K562 (cell line): Measurements from ENCODE around the gene UBE2M. TPM values are rescaled to one million over a fixed set of nuclear protein-coding genes. Genes with fewer than 3 reads are reported as not detected.

Experiments used
- ATF1 ChIP-seq, 2 experiments: fragments of 450-650 bp in 1 of 2; IDR thresholded peaks; 2 replicates each; pipeline ENCODE4 v1.6.1; 2016; ENCODE audit warnings: missing compliant biosample characterization in 1 of 2, missing genetic modification characterization in 1 of 2
- HMGN3 ChIP-seq: IDR thresholded peaks from 2 replicates; pipeline ENCODE4 v1.6.1; 2011; ENCODE audit warnings: borderline replicate concordance, low read depth, mild to moderate bottlenecking, mixed read lengths, low read length; ENCODE audit not compliant: insufficient read length; ENCODE audit errors: extremely low read depth
- MCM3 ChIP-seq: fragments of 450-650 bp; IDR thresholded peaks from 2 replicates; pipeline ENCODE4 v1.6.1; 2016
- POLR2G ChIP-seq: fragments of 200-400 bp; formaldehyde crosslinking; IDR thresholded peaks from 2 replicates; pipeline ENCODE4 v1.6.1; 2017; ENCODE audit warnings: low read depth, mild to moderate bottlenecking, antibody characterized with exemption, low read length, moderate library complexity
- RBM15 ChIP-seq: fragments of 200-400 bp; formaldehyde crosslinking; IDR thresholded peaks from 2 replicates; pipeline ENCODE4 v1.6.1; 2018; ENCODE audit warnings: mild to moderate bottlenecking, low read length, moderate library complexity; ENCODE audit not compliant: insufficient read depth
- SP1 ChIP-seq: sonication (generic); formaldehyde crosslinking; IDR thresholded peaks from 2 replicates; pipeline ENCODE4 v1.8.1; 2022; ENCODE audit warnings: mild to moderate bottlenecking, missing genetic modification reagents
- ZKSCAN8 ChIP-seq: fragments of 200-800 bp; sonication (Bioruptor generic); IDR thresholded peaks from 2 replicates; pipeline ENCODE4 v1.6.1; 2016; ENCODE audit warnings: missing genetic modification characterization, missing compliant biosample characterization
- polyA plus RNA-seq, 8 experiments: library from polyadenylated mRNA; depleted of rRNA in 4 of 8; stranded (reverse) in 5 of 8; unstranded in 3 of 8; fragments of >200 nt; fragmentation: Nextera tagmentation in 2 of 8; fragmentation: Illumina TruSeq in 1 of 8; extraction: Ambion mirVana in 2 of 8; extraction: Trizol in 1 of 8; gene quantifications; 2 replicates each; pipeline versions ENCODE4 v1.2.1 to v1.2.3, GENCODE V29; 2011 to 2014; ENCODE audit warnings: inconsistent platforms in 1 of 8, missing spikeins in 1 of 8
- total RNA-seq, 7 experiments: library from RNA; depleted of rRNA in 6 of 7; stranded (reverse); fragments of >200 nt in 6 of 7; fragmentation: Illumina TruSeq in 2 of 7; extraction: Trizol in 2 of 7; gene quantifications; 2 replicates each; pipeline versions ENCODE4 v1.2.1 to v1.2.3, GENCODE V29; 2011 to 2021; ENCODE audit warnings: low replicate concordance in 1 of 7
- TF ChIP-seq, protein P1 (sequence below): fragments of 200-400 bp; formaldehyde crosslinking; IDR thresholded peaks from 2 replicates; pipeline ENCODE4 v1.6.1; 2017; ENCODE audit warnings: mild to moderate bottlenecking, low read depth, low read length, moderate library complexity
- TF ChIP-seq, protein P2 (sequence below): sonication (generic); formaldehyde crosslinking; IDR thresholded peaks from 2 replicates; pipeline ENCODE4 v1.8.1; 2023; ENCODE audit warnings: mild to moderate bottlenecking, missing genetic modification reagents, moderate library complexity
- TF ChIP-seq, protein P3 (sequence below): fragments of 250-450 bp; sonication (Bioruptor Pico); IDR thresholded peaks from 2 replicates; pipeline ENCODE4 v1.5.0; 2022; ENCODE audit warnings: mild to moderate bottlenecking
- TF ChIP-seq, protein P4 (sequence below): fragments of 450-650 bp; IDR thresholded peaks from 2 replicates; pipeline ENCODE4 v1.6.1; 2016; ENCODE audit warnings: antibody characterized with exemption
- TF ChIP-seq, protein P5 (sequence below): sonication (generic); formaldehyde crosslinking; IDR thresholded peaks from 2 replicates; pipeline ENCODE4 v1.8.0; 2022; ENCODE audit warnings: mild to moderate bottlenecking, missing genetic modification reagents

Gene UBE2M
- total and polyA plus RNA-seq, 9 of the 15 experiments (the other 6 are each of a cell fraction or from before 2014, with no cell fraction given): 0.92 to 163 (median 85.7) TPM

DNA sequence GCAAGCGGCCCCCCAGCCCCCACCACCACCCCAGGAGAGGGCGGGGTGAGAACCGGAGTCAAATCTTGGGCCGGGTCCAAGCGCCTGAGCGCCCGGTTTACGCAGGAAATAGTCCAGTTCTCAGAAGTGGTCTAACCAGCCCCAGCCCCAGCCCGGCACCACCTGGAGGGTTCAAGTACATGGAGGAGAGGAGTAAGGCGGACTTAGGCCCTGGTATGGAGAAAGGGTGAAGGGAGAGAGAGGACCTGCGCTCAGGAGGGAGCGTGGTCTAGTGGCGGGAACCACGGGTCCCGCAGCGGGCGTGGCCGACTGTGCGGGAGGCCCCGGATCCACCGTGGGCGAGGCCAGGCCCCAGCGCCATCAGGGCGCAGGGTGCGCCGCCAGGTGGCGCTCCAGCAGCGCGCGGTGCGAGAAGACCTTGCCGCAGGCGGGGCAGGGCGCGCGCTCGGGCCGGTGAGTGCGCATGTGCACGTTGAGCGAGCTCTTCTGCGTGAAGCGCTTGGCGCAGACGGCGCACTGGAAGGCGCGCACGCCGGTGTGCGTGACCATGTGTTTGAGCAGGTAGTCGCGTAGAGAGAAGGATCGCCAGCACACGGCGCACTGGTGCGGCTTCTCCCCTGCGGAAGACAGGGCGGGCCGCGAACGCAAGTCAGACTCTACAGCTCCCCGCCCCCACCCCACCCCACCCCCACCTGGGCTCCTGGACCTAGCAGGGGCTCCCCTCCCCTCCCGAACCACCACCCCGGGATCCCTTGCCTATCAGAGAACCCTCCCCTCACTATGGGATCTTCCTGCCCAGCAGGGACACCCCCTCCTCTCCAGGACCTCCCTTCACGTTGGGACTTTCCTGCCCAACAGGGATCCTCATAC lies 44.5 kb downstream of the UBE2M start (continued):
- TF ChIP-seq, protein P1, sequence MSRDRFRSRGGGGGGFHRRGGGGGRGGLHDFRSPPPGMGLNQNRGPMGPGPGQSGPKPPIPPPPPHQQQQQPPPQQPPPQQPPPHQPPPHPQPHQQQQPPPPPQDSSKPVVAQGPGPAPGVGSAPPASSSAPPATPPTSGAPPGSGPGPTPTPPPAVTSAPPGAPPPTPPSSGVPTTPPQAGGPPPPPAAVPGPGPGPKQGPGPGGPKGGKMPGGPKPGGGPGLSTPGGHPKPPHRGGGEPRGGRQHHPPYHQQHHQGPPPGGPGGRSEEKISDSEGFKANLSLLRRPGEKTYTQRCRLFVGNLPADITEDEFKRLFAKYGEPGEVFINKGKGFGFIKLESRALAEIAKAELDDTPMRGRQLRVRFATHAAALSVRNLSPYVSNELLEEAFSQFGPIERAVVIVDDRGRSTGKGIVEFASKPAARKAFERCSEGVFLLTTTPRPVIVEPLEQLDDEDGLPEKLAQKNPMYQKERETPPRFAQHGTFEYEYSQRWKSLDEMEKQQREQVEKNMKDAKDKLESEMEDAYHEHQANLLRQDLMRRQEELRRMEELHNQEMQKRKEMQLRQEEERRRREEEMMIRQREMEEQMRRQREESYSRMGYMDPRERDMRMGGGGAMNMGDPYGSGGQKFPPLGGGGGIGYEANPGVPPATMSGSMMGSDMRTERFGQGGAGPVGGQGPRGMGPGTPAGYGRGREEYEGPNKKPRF: no peak
- TF ChIP-seq ZKSCAN8 (CRISPR knock-in tag) (no peak), RBM15 (no peak), ATF1 (CRISPR knock-in tag; IDR thresholded peaks at IDR 0.05) (no peak), ATF1 (tag; IDR thresholded peaks at IDR 0.05) (peak; percentile 62), SP1 (peak; percentile 60), MCM3 (no peak), HMGN3 (peak; percentile 86), POLR2G (peak; percentile 86)
- TF ChIP-seq, protein P2, sequence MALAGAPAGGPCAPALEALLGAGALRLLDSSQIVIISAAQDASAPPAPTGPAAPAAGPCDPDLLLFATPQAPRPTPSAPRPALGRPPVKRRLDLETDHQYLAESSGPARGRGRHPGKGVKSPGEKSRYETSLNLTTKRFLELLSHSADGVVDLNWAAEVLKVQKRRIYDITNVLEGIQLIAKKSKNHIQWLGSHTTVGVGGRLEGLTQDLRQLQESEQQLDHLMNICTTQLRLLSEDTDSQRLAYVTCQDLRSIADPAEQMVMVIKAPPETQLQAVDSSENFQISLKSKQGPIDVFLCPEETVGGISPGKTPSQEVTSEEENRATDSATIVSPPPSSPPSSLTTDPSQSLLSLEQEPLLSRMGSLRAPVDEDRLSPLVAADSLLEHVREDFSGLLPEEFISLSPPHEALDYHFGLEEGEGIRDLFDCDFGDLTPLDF (CRISPR knock-in tag): peak; percentile 52; the same call in 1 of the 2 replicates
- TF ChIP-seq, protein P3, sequence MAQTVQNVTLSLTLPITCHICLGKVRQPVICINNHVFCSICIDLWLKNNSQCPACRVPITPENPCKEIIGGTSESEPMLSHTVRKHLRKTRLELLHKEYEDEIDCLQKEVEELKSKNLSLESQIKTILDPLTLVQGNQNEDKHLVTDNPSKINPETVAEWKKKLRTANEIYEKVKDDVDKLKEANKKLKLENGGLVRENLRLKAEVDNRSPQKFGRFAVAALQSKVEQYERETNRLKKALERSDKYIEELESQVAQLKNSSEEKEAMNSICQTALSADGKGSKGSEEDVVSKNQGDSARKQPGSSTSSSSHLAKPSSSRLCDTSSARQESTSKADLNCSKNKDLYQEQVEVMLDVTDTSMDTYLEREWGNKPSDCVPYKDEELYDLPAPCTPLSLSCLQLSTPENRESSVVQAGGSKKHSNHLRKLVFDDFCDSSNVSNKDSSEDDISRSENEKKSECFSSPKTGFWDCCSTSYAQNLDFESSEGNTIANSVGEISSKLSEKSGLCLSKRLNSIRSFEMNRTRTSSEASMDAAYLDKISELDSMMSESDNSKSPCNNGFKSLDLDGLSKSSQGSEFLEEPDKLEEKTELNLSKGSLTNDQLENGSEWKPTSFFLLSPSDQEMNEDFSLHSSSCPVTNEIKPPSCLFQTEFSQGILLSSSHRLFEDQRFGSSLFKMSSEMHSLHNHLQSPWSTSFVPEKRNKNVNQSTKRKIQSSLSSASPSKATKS (CRISPR knock-in tag): no peak
- TF ChIP-seq, protein P4, sequence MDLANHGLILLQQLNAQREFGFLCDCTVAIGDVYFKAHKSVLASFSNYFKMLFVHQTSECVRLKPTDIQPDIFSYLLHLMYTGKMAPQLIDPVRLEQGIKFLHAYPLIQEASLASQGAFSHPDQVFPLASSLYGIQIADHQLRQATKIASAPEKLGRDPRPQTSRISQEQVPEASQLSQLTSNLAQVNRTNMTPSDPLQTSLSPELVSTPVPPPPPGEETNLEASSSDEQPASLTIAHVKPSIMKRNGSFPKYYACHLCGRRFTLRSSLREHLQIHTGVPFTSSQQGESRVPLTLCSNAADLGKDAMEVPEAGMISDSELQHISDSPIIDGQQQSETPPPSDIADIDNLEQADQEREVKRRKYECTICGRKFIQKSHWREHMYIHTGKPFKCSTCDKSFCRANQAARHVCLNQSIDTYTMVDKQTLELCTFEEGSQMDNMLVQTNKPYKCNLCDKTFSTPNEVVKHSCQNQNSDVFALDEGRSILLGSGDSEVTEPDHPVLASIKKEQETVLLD: peak; percentile 88
- TF ChIP-seq, protein P5, sequence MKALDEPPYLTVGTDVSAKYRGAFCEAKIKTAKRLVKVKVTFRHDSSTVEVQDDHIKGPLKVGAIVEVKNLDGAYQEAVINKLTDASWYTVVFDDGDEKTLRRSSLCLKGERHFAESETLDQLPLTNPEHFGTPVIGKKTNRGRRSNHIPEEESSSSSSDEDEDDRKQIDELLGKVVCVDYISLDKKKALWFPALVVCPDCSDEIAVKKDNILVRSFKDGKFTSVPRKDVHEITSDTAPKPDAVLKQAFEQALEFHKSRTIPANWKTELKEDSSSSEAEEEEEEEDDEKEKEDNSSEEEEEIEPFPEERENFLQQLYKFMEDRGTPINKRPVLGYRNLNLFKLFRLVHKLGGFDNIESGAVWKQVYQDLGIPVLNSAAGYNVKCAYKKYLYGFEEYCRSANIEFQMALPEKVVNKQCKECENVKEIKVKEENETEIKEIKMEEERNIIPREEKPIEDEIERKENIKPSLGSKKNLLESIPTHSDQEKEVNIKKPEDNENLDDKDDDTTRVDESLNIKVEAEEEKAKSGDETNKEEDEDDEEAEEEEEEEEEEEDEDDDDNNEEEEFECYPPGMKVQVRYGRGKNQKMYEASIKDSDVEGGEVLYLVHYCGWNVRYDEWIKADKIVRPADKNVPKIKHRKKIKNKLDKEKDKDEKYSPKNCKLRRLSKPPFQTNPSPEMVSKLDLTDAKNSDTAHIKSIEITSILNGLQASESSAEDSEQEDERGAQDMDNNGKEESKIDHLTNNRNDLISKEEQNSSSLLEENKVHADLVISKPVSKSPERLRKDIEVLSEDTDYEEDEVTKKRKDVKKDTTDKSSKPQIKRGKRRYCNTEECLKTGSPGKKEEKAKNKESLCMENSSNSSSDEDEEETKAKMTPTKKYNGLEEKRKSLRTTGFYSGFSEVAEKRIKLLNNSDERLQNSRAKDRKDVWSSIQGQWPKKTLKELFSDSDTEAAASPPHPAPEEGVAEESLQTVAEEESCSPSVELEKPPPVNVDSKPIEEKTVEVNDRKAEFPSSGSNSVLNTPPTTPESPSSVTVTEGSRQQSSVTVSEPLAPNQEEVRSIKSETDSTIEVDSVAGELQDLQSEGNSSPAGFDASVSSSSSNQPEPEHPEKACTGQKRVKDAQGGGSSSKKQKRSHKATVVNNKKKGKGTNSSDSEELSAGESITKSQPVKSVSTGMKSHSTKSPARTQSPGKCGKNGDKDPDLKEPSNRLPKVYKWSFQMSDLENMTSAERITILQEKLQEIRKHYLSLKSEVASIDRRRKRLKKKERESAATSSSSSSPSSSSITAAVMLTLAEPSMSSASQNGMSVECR (CRISPR knock-in tag): peak; percentile 55
